Sigmoid colon (tissue), 4 donors: ENCODE data around the gene SLC22A6.

Experiments used
- EP300 ChIP-seq, 4 donors: sonication (generic); formaldehyde crosslinking; IDR thresholded peaks; one replicate each; pipeline ENCODE4 v1.6.1; 2017; ENCODE audit warnings: antibody characterized with exemption in 4 of 4
- POLR2A ChIP-seq, 2 donors: fragments of 450-650 bp; IDR thresholded peaks; one replicate each; pipeline ENCODE4 v1.6.1; 2016; ENCODE audit warnings: antibody characterized with exemption in 2 of 2, mild to moderate bottlenecking in 2 of 2, moderate library complexity in 2 of 2
- POLR2AphosphoS5 ChIP-seq, 4 donors: sonication (generic); formaldehyde crosslinking; IDR thresholded peaks; one replicate each; pipeline ENCODE4 v1.6.1; 2017; ENCODE audit warnings: antibody characterized with exemption in 4 of 4
- TF ChIP-seq, protein P1 (sequence below), 4 experiments: fragments of 450-650 bp in 3 of 4; fragments of 200-600 bp in 1 of 4; IDR thresholded peaks; one replicate each; pipeline ENCODE4 v1.5.1; 2016 to 2019; ENCODE audit warnings: antibody characterized with exemption in 4 of 4, mild to moderate bottlenecking in 3 of 4, moderate library complexity in 2 of 4

DNA sequence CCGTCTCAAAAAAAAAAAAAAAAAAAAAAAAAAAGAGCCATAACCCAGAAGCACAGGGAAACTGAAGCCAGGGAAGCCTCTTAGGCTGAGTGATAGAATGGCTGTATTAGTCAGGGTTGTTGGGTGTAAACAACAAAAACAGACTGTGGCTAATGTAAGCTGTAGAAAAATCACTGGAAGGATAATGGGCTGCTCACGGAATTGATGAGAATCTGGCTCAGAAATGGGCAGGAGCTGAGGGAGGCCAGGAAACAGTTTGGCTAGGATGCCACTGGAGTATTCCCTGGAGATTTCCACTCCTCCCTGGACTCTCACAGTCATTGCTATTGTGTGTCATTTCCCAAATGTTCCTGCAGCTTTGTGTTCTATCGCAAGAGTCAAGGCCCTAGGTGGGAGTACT, 22.4 kb downstream of the SLC22A6 start:
- TF ChIP-seq, protein P1, sequence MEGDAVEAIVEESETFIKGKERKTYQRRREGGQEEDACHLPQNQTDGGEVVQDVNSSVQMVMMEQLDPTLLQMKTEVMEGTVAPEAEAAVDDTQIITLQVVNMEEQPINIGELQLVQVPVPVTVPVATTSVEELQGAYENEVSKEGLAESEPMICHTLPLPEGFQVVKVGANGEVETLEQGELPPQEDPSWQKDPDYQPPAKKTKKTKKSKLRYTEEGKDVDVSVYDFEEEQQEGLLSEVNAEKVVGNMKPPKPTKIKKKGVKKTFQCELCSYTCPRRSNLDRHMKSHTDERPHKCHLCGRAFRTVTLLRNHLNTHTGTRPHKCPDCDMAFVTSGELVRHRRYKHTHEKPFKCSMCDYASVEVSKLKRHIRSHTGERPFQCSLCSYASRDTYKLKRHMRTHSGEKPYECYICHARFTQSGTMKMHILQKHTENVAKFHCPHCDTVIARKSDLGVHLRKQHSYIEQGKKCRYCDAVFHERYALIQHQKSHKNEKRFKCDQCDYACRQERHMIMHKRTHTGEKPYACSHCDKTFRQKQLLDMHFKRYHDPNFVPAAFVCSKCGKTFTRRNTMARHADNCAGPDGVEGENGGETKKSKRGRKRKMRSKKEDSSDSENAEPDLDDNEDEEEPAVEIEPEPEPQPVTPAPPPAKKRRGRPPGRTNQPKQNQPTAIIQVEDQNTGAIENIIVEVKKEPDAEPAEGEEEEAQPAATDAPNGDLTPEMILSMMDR (IDR thresholded peaks at IDR 0.05) = no peak
- TF ChIP-seq POLR2A (IDR thresholded peaks at IDR 0.05) (no peak), EP300 (IDR thresholded peaks at IDR 0.05) (no peak), POLR2AphosphoS5 (IDR thresholded peaks at IDR 0.05) (no peak)
